ENCODE measurements around the gene CHRNA5. TPM values are rescaled to one million over a fixed set of nuclear protein-coding genes. Genes with fewer than 3 reads are reported as not detected.
"Not testable (repeated sequence)": the region's sequence is repeated elsewhere in the genome, so short reads cannot be mapped to it uniquely, and the experiment has no call there.

Gene CHRNA5
- total RNA-seq, 3 donors from 2014 or later = 5.2 to 5.6 (median 5.5) TPM

GRCh38 chr15:78598348-78598747, 33.0 kb downstream of the CHRNA5 start:
- Mint-ChIP-seq H3K9me3 (no peaks in the 10 kb centered on the region), H3K4me1 (ENCODE audit: low read depth) (no peaks in the 10 kb centered on the region), H3K27me3 (ENCODE audit: low read depth) (peaks cover 10% of the 10 kb centered on the region), H3K36me3 (ENCODE audit: insufficient read depth) (no peaks in the 10 kb centered on the region), H3K4me3 (no peak overlapping the region)
- ATAC-seq (no peak), DNase-seq (no peak)

- peaks cover 18% of the 10 kb centered on the region for H3K27me3 Mint-ChIP-seq (ENCODE audit: low read depth)
- H3K9me3 Mint-ChIP-seq = no peaks in the 10 kb centered on the region
- H3K4me1 Mint-ChIP-seq (ENCODE audit: low read depth) = no peaks in the 10 kb centered on the region
- DNase-seq = no peak
- no peaks in the 10 kb centered on the region for H3K36me3 Mint-ChIP-seq (ENCODE audit: insufficient read depth)
- no peak overlapping the region for H3K4me3 Mint-ChIP-seq
- no peak for ATAC-seq
Measured at GRCh38 chr15:78599189-78599588, 33.9 kb downstream of the CHRNA5 start.

- no peaks in the 10 kb centered on the region for H3K36me3 Mint-ChIP-seq (ENCODE audit: insufficient read depth)
- no peak for ATAC-seq
- no peaks in the 10 kb centered on the region for H3K4me1 Mint-ChIP-seq (ENCODE audit: low read depth)
- no peak for DNase-seq
- H3K27me3 Mint-ChIP-seq (ENCODE audit: low read depth) = peaks cover 36% of the 10 kb centered on the region
- no peaks in the 10 kb centered on the region for H3K9me3 Mint-ChIP-seq
- H3K4me3 Mint-ChIP-seq = no peak overlapping the region
Measured at GRCh38 chr15:78603467-78603866, 38.1 kb downstream of the CHRNA5 start.

GRCh38 chr15:78604420-78604819, 39.1 kb downstream of the CHRNA5 start:
- DNase-seq (no peak), ATAC-seq (no peak)
- Mint-ChIP-seq H3K9me3 (no peaks in the 10 kb centered on the region), H3K36me3 (ENCODE audit: insufficient read depth) (no peaks in the 10 kb centered on the region), H3K4me1 (ENCODE audit: low read depth) (no peaks in the 10 kb centered on the region), H3K4me3 (no peak overlapping the region), H3K27me3 (ENCODE audit: low read depth) (peaks cover 39% of the 10 kb centered on the region)

- H3K36me3 Mint-ChIP-seq (ENCODE audit: insufficient read depth) = no peaks in the 10 kb centered on the region
- no peak overlapping the region for H3K4me3 Mint-ChIP-seq
- DNase-seq (no peak), ATAC-seq (no peak)
- H3K27me3 Mint-ChIP-seq (ENCODE audit: low read depth) = peaks cover 41% of the 10 kb centered on the region
- no peaks in the 10 kb centered on the region for H3K9me3 Mint-ChIP-seq
- no peaks in the 10 kb centered on the region for H3K4me1 Mint-ChIP-seq (ENCODE audit: low read depth)
Measured at GRCh38 chr15:78605201-78605600, 39.9 kb downstream of the CHRNA5 start.

GRCh38 chr15:78605680-78606079, 40.4 kb downstream of the CHRNA5 start:
- Mint-ChIP-seq H3K4me1 (ENCODE audit: low read depth) (no peaks in the 10 kb centered on the region), H3K27me3 (ENCODE audit: low read depth) (peaks cover 42% of the 10 kb centered on the region), H3K9me3 (no peaks in the 10 kb centered on the region), H3K36me3 (ENCODE audit: insufficient read depth) (no peaks in the 10 kb centered on the region), H3K4me3 (no peak overlapping the region)
- no peak for ATAC-seq
- DNase-seq = no peak

- ATAC-seq; H3K9me3 Mint-ChIP-seq; H3K4me3 Mint-ChIP-seq; DNase-seq; H3K36me3 Mint-ChIP-seq (ENCODE audit: insufficient read depth); H3K4me1 Mint-ChIP-seq (ENCODE audit: low read depth): not testable (repeated sequence)
- H3K27me3 Mint-ChIP-seq (ENCODE audit: low read depth) = peaks cover 20% of the 10 kb centered on the region
Measured at GRCh38 chr15:78609551-78609950, 44.2 kb downstream of the CHRNA5 start.

GRCh38 chr15:78614021-78614420, 48.7 kb downstream of the CHRNA5 start:
- no peaks in the 10 kb centered on the region for H3K36me3 Mint-ChIP-seq (ENCODE audit: insufficient read depth)
- DNase-seq (no peak), ATAC-seq (no peak)
- peaks cover 4% of the 10 kb centered on the region for H3K4me1 Mint-ChIP-seq (ENCODE audit: low read depth)
- peaks cover 14% of the 10 kb centered on the region for H3K27me3 Mint-ChIP-seq (ENCODE audit: low read depth)
- no peaks in the 10 kb centered on the region for H3K9me3 Mint-ChIP-seq
- no peak overlapping the region for H3K4me3 Mint-ChIP-seq

GRCh38 chr15:78615151-78615589, 49.9 kb downstream of the CHRNA5 start:
- DNase-seq (no peak), ATAC-seq (no peak)
- H3K36me3 Mint-ChIP-seq (ENCODE audit: insufficient read depth) = no peaks in the 10 kb centered on the region
- H3K27me3 Mint-ChIP-seq (ENCODE audit: low read depth) = peaks cover 23% of the 10 kb centered on the region
- H3K4me3 Mint-ChIP-seq = no peak overlapping the region
- H3K9me3 Mint-ChIP-seq = no peaks in the 10 kb centered on the region
- H3K4me1 Mint-ChIP-seq (ENCODE audit: low read depth) = peaks cover 7% of the 10 kb centered on the region

- Mint-ChIP-seq H3K36me3 (ENCODE audit: insufficient read depth) (no peaks in the 10 kb centered on the region), H3K27me3 (ENCODE audit: low read depth) (peaks cover 26% of the 10 kb centered on the region), H3K9me3 (no peaks in the 10 kb centered on the region), H3K4me1 (ENCODE audit: low read depth) (peaks cover 8% of the 10 kb centered on the region), H3K4me3 (no peak overlapping the region)
- no peak for ATAC-seq
- no peak for DNase-seq
Measured at GRCh38 chr15:78616506-78616905, 51.2 kb downstream of the CHRNA5 start.

GRCh38 chr15:78617076-78617475, 51.8 kb downstream of the CHRNA5 start:
- Mint-ChIP-seq H3K27me3 (ENCODE audit: low read depth) (peaks cover 32% of the 10 kb centered on the region), H3K9me3 (no peaks in the 10 kb centered on the region), H3K4me1 (ENCODE audit: low read depth) (peaks cover 10% of the 10 kb centered on the region), H3K4me3 (no peak overlapping the region), H3K36me3 (ENCODE audit: insufficient read depth) (no peaks in the 10 kb centered on the region)
- ATAC-seq (no peak), DNase-seq (no peak)

GRCh38 chr15:78617516-78617915, 52.2 kb downstream of the CHRNA5 start:
- H3K4me3 Mint-ChIP-seq = no peak overlapping the region
- H3K4me1 Mint-ChIP-seq (ENCODE audit: low read depth) = peaks cover 10% of the 10 kb centered on the region
- no peak for DNase-seq
- no peaks in the 10 kb centered on the region for H3K9me3 Mint-ChIP-seq
- peaks cover 34% of the 10 kb centered on the region for H3K27me3 Mint-ChIP-seq (ENCODE audit: low read depth)
- no peak for ATAC-seq
- H3K36me3 Mint-ChIP-seq (ENCODE audit: insufficient read depth) = no peaks in the 10 kb centered on the region

GRCh38 chr15:78618064-78618463, 52.7 kb downstream of the CHRNA5 start:
- Mint-ChIP-seq H3K4me1 (ENCODE audit: low read depth) (peaks cover 10% of the 10 kb centered on the region), H3K4me3 (no peak overlapping the region), H3K9me3 (no peaks in the 10 kb centered on the region), H3K36me3 (ENCODE audit: insufficient read depth) (no peaks in the 10 kb centered on the region), H3K27me3 (ENCODE audit: low read depth) (peaks cover 35% of the 10 kb centered on the region)
- DNase-seq = no peak
- ATAC-seq = no peak

- Mint-ChIP-seq H3K27me3 (ENCODE audit: low read depth) (peaks cover 38% of the 10 kb centered on the region), H3K9me3 (no peaks in the 10 kb centered on the region), H3K4me3 (no peak overlapping the region), H3K36me3 (ENCODE audit: insufficient read depth) (no peaks in the 10 kb centered on the region), H3K4me1 (ENCODE audit: low read depth) (peaks cover 10% of the 10 kb centered on the region)
- DNase-seq (peak; percentile 78), ATAC-seq (peak; percentile 37 to 44)
Measured at GRCh38 chr15:78618490-78618934, 53.2 kb downstream of the CHRNA5 start.

- Mint-ChIP-seq H3K4me3 (no peak overlapping the region), H3K27me3 (ENCODE audit: low read depth) (peaks cover 43% of the 10 kb centered on the region)
Measured at GRCh38 chr15:78619022-78619950, 54.0 kb downstream of the CHRNA5 start.

More at GRCh38 chr15:78619022-78619950, 54.0 kb downstream of the CHRNA5 start:
- Mint-ChIP-seq H3K9me3 (no peaks in the 10 kb centered on the region), H3K4me1 (ENCODE audit: low read depth) (peaks cover 10% of the 10 kb centered on the region), H3K36me3 (ENCODE audit: insufficient read depth) (no peaks in the 10 kb centered on the region)
- ATAC-seq (no peak), DNase-seq (no peak)
